Activated naive CD8-positive, alpha-beta T cell treated with anti-CD3 and anti-CD28 coated beads, Interleukin-2, amount 50 U/mL, for 16 hours (primary cell): Measurements from ENCODE around the gene ZDHHC24.

ENCODE experiments used
- DNase-seq: peaks from one replicate; pipeline ENCODE4 v3.0.0-alpha.2; 2020; ENCODE audit warnings: low read depth, low spot score

ZDHHC24 gene

GRCh38 chr11:66566221-66566620, 20.4 kb upstream of the ZDHHC24 start:
- DNase-seq = no peak

- DNase-seq = no peak
These were observed 19.1 kb upstream of the ZDHHC24 start for GRCh38 chr11:66564984-66565383.

- no peak for DNase-seq
These were observed 18.7 kb upstream of the ZDHHC24 start for GRCh38 chr11:66564538-66564937.

GRCh38 chr11:66563832-66564231, 18.0 kb upstream of the ZDHHC24 start:
- DNase-seq = no peak

- DNase-seq = no peak
These were observed 17.2 kb upstream of the ZDHHC24 start for GRCh38 chr11:66562907-66563583.

DNA sequence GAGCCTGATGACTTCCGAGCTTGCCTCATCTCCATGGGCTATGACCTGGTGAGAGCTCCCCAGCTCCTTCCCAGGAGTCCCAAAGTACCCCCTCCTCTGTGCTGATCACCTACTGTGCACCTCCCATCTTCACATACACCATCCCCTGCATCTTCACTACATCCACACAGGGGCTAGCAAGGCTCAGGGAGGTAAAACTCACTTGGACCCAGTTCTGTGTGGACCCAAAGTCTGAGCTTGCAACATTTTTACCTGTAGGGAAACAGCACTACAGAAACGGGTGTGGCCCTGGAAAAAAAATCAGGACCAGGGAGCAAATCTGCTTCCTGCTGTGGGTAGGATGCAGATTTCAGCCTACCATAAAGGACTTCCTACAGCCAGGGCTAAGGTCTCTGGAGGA, 16.4 kb upstream of the ZDHHC24 start:
- no peak for DNase-seq

DNA sequence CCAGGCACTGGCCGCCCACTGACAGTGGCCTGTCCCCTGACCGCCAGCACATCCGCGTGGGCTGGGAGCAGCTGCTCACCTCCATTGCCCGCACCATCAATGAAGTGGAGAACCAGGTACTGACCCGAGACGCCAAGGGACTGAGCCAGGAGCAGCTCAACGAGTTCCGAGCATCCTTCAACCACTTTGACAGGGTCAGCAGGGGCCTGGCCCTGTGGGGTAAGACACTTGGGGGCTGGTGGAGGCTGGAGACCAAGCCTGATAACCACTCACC, 16.1 kb upstream of the ZDHHC24 start:
- no peak for DNase-seq

- no peak for DNase-seq
These were observed 15.5 kb upstream of the ZDHHC24 start for GRCh38 chr11:66561178-66561974.

- no peak for DNase-seq
These were observed 14.2 kb upstream of the ZDHHC24 start for GRCh38 chr11:66559866-66560676.

- DNase-seq = no peak
These were observed 13.5 kb upstream of the ZDHHC24 start for GRCh38 chr11:66559142-66559865.

DNA sequence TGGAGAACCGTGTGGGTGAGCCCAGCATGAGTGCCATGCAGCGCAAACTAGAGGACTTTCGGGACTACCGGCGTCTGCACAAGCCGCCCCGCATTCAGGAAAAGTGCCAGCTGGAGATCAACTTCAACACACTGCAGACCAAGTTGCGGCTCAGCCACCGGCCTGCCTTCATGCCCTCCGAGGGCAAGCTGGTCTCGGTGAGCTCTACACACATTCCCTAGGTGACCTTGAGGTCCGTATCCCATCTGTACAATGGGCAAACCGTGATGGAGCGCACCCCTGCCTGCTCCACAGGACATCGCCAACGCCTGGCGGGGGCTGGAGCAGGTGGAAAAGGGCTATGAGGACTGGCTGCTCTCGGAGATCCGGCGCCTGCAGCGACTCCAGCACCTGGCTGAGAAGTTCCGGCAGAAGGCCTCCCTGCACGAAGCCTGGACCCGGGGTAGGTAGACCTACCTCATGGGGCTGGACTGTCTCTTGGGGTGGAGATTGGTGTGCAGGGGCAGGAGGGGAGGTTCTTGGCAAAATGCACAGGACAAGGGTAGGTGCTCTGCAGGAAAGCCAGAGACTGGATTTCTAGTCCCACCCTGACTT, 12.0 kb upstream of the ZDHHC24 start:
- DNase-seq = no peak

GRCh38 chr11:66556086-66556485, 10.2 kb upstream of the ZDHHC24 start:
- no peak for DNase-seq

- no peak for DNase-seq
These were observed 9.6 kb upstream of the ZDHHC24 start for GRCh38 chr11:66555416-66555815.

- no peak for DNase-seq
These were observed 8.8 kb upstream of the ZDHHC24 start for GRCh38 chr11:66554602-66555001.

- no peak for DNase-seq
These were observed 5.0 kb upstream of the ZDHHC24 start for GRCh38 chr11:66550887-66551286.

DNA sequence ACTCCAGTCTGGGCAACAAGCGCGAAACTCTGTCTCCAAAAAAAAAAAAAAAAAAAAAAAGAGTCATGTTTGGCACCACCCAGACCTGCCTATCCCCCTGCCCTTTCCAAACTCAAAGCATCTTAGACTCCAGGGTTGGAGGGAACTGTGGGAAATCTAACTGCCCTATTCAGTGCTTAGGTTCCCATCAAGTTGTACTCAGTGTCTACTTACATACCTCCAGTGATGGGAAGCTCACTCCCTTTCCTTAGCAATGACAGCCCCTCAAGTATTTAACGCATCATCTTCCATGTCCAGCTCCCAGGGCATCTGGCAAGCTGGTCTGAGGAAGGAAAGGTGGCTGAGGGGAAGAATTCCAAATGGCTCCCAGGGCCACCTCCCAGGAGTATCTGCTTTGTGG, 3.8 kb upstream of the ZDHHC24 start:
- DNase-seq = no peak

DNA sequence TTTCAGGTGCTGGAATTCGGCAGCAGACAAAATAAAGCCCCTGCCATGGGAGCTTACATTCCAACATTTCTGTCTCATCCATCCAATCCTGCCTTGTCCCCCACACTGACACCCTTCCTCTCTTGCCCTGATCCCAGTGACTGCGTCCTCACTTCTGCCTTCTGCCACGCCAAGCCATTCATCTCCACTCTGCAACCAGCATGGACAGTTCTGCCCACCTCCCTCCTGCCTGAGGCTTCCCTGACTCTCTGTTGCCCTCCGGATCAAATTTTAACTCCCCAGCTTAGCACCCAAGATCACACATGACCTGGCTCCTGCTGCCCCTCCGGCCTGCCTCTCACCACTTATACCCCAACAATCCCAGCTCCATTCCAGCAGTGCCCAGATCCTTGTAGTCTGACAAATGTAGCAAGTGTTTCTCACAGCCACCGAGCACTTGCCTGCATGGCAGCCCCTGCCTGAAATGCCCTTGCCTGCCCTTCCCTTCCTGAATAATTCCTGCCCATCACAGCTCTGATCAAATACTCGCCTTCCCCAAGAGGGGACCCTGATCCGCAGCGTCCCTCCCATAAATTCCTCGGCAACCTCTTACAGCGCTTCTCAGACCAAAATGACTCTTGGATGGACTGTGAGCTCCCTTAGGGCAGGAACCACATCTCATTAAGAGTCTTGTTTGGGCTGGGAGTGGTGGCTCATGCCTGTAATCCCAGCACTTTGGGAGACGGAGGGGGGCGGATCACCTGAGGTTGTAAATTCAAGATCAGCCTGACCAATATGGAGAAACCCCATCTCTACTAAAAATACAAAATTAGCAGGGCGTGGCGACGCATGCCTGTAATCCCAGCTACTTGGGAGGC, 3.2 kb upstream of the ZDHHC24 start:
- no peak for DNase-seq

GRCh38 chr11:66548041-66548440, 2.2 kb upstream of the ZDHHC24 start:
- DNase-seq = no peak

DNA sequence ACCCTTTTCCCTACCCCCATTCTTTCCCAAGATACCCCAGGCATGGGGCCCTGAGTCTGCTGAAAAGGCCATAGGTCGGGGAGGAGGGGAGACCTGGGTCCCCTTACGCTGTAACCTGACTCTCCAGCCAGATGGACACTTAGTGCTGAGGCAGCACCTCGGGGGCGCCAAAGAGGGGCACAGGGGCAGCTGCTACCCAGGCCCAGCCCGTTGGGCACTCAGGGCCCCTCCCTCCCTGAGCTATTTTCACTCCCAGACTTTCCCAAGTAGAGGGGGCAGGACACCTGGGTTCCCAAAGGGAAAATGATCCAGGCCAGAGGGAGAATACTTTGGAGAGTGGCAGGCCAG, 1.8 kb upstream of the ZDHHC24 start:
- no peak for DNase-seq

- DNase-seq = no peak
These were observed 1.3 kb upstream of the ZDHHC24 start for GRCh38 chr11:66546966-66547661.
